Ectodermal cell (in vitro differentiated cells): ENCODE results near the gene KLHL29.

Experiments used
- H3K27ac ChIP-seq: 2 replicates; pipeline ENCODE4 v1.7.0; 2013; ENCODE audit warnings: mild to moderate bottlenecking, low read depth, low read length; ENCODE audit not compliant: insufficient read depth, poor library complexity, severe bottlenecking
- H3K27me3 ChIP-seq: 2 replicates; pipeline ENCODE4 v1.7.0; 2013; ENCODE audit warnings: mild to moderate bottlenecking, low read length; ENCODE audit not compliant: insufficient read depth, control insufficient read depth, poor library complexity, severe bottlenecking
- H3K36me3 ChIP-seq: one replicate; pipeline ENCODE4 v1.7.0; 2013; ENCODE audit warnings: low read length; ENCODE audit not compliant: control insufficient read depth, insufficient read depth
- H3K4me1 ChIP-seq: one replicate; pipeline ENCODE4 v1.7.0; 2013; ENCODE audit warnings: low read length; ENCODE audit not compliant: control insufficient read depth, insufficient read depth
- H3K4me3 ChIP-seq: 2 replicates; pipeline ENCODE4 v1.7.0; 2013; ENCODE audit warnings: low read depth, low read length, control low read depth; ENCODE audit not compliant: insufficient read depth
- H3K9me3 ChIP-seq: 2 replicates; pipeline ENCODE4 v1.7.0; 2013; ENCODE audit warnings: mild to moderate bottlenecking, low read length, moderate library complexity; ENCODE audit not compliant: control insufficient read depth
- WGBS, 2 experiments: methylation state at CpG; one replicate each; pipeline ENCODE4 v1.1.7; 2013; ENCODE audit warnings: missing lambda C conversion rate in 2 of 2; 5-methylcytosine and 5-hydroxymethylcytosine counted together

Gene KLHL29

DNA sequence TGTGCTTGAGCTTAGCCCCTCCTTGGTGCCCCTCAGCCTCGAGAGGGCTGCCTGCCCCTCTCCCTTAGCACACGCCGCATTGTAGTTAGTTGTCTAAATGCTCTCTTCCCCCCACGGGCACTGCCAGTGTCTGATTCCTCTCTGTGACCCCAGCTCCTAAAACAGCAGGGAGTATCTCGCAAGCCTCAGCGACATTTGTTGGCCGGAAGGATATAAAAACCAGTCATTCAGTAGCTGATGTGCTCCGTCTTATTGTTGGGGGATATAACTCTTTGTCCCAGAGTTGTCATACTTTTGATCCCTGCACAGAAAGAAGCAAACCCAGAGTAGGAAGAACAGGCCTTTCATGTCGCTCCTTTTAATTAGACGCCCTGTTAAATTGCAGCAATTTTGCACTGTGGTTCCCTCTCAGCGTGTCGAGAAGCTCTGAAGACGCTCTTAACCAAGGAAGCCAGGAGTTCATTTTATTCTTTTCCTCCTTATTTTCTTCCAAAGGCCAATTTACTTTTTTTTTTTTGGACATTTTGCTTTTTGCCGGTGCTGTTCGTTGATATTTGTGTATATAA lies 201.8 kb downstream of the KLHL29 start:
- H3K4me3 ChIP-seq, result no peak overlapping the region
- WGBS, 2 experiments, result 72 to 78% methylated on average over 15 of the region's 15 CpGs

GRCh38 chr2:23587341-23587880 lies 202.4 kb downstream of the KLHL29 start:
- WGBS, 2 experiments, result 83 to 86% methylated on average over 13 of the region's 13 CpGs
- peaks cover 10% of the 10 kb centered on the region for H3K4me1 ChIP-seq
- no peaks in the 10 kb centered on the region for H3K9me3 ChIP-seq
- H3K27me3 ChIP-seq, result no peaks in the 10 kb centered on the region
- H3K36me3 ChIP-seq, result no peaks in the 10 kb centered on the region
- no peak overlapping the region for H3K4me3 ChIP-seq
- H3K27ac ChIP-seq, result no peak overlapping the region

More for the DNA sequence above, 201.8 kb downstream of the KLHL29 start:
- Histone ChIP-seq H3K27me3 (no peaks in the 10 kb centered on the region), H3K27ac (no peak overlapping the region), H3K4me1 (peaks cover 10% of the 10 kb centered on the region), H3K36me3 (no peaks in the 10 kb centered on the region), H3K9me3 (no peaks in the 10 kb centered on the region)

DNA sequence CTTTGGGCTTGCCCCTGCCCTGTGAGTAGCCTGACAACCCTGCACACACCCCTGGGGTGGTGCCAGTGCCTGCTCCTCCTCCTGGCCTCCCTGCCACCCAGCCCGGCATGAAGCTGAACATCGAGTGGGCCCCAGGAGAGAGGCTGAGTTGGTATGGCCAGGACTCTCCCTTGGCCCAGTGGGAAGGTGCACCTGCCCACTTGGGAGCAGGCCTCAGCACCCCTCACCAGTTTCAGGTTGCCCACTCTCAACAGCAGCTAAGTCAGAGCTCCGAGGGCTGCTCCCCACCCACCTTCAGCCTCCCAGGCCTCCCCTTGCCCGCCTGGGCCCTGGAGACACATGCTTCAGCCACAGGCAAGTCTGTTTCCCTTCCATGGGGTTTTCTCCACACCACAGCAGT lies 203.1 kb downstream of the KLHL29 start:
- H3K4me3 ChIP-seq, result no peak overlapping the region
- H3K9me3 ChIP-seq, result no peaks in the 10 kb centered on the region
- no peaks in the 10 kb centered on the region for H3K36me3 ChIP-seq
- peaks cover 10% of the 10 kb centered on the region for H3K4me1 ChIP-seq
- WGBS, 2 experiments, result 91% methylated on average over 4 of the region's 4 CpGs
- no peak overlapping the region for H3K27ac ChIP-seq
- no peaks in the 10 kb centered on the region for H3K27me3 ChIP-seq

- Histone ChIP-seq H3K36me3 (no peaks in the 10 kb centered on the region), H3K27ac (no peak overlapping the region), H3K27me3 (no peaks in the 10 kb centered on the region), H3K9me3 (no peaks in the 10 kb centered on the region), H3K4me3 (no peak overlapping the region), H3K4me1 (peaks cover 16% of the 10 kb centered on the region)
- WGBS, 2 experiments, result 94 to 96% methylated on average over 18 of the region's 18 CpGs
These were observed 203.7 kb downstream of the KLHL29 start for GRCh38 chr2:23588508-23589201.

- H3K4me1 ChIP-seq, result peaks cover 16% of the 10 kb centered on the region
- H3K27me3 ChIP-seq, result no peaks in the 10 kb centered on the region
- WGBS, 2 experiments, result 94 to 95% methylated on average over 9 of the region's 9 CpGs
- H3K36me3 ChIP-seq, result no peaks in the 10 kb centered on the region
- H3K27ac ChIP-seq, result no peak overlapping the region
- H3K4me3 ChIP-seq, result no peak overlapping the region
- H3K9me3 ChIP-seq, result no peaks in the 10 kb centered on the region
These were observed 204.3 kb downstream of the KLHL29 start for GRCh38 chr2:23589220-23589647.

GRCh38 chr2:23589739-23590138 lies 204.8 kb downstream of the KLHL29 start:
- H3K27ac ChIP-seq, result no peak overlapping the region
- 88 to 91% methylated on average over 2 of the region's 2 CpGs for WGBS, 2 experiments

DNA sequence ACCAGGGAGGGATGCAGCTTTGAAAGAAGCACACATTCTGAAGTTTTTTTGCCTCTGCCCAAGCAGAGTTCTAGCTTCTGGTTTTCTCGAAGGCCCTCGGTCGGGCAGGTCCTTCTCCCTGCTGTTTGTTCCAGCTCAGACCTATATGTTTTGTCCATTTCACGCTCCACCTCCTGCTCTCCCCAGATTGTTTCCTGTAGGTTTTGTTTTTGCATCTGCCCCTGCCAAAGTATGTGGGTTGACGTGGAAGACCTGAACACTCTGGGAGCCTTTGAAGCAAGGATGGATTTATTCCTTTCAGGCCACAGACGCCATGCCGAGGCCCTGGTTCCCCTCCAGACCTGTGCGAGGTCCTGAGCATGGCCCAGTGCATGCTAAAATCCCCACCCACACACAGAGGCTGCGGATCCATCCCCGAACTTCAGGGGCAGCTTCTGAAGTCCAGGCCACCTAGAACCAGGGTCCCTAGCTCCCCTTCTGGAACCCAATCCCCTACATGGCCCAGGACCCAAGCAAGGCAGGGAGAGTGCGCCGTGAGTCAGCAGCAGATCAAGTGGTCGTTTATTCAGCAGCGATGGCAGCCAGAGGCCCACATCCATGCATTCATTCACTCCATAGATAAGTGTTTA lies 205.4 kb downstream of the KLHL29 start:
- H3K9me3 ChIP-seq, result no peaks in the 10 kb centered on the region
- no peak overlapping the region for H3K27ac ChIP-seq
- H3K27me3 ChIP-seq, result no peaks in the 10 kb centered on the region
- no peaks in the 10 kb centered on the region for H3K36me3 ChIP-seq
- WGBS, 2 experiments, result 89 to 92% methylated on average over 14 of the region's 14 CpGs
- no peak overlapping the region for H3K4me3 ChIP-seq
- peaks cover 19% of the 10 kb centered on the region for H3K4me1 ChIP-seq

More at GRCh38 chr2:23589739-23590138, 204.8 kb downstream of the KLHL29 start:
- Histone ChIP-seq H3K4me1 (peaks cover 16% of the 10 kb centered on the region), H3K9me3 (no peaks in the 10 kb centered on the region), H3K36me3 (no peaks in the 10 kb centered on the region), H3K27me3 (no peaks in the 10 kb centered on the region), H3K4me3 (no peak overlapping the region)

- Histone ChIP-seq H3K9me3 (no peaks in the 10 kb centered on the region), H3K27me3 (no peaks in the 10 kb centered on the region), H3K4me1 (peaks cover 26% of the 10 kb centered on the region), H3K27ac (no peak overlapping the region), H3K4me3 (no peak overlapping the region), H3K36me3 (no peaks in the 10 kb centered on the region)
- 88 to 90% methylated on average over 7 of the region's 7 CpGs for WGBS, 2 experiments
These were observed 206.1 kb downstream of the KLHL29 start for GRCh38 chr2:23591111-23591510.

DNA sequence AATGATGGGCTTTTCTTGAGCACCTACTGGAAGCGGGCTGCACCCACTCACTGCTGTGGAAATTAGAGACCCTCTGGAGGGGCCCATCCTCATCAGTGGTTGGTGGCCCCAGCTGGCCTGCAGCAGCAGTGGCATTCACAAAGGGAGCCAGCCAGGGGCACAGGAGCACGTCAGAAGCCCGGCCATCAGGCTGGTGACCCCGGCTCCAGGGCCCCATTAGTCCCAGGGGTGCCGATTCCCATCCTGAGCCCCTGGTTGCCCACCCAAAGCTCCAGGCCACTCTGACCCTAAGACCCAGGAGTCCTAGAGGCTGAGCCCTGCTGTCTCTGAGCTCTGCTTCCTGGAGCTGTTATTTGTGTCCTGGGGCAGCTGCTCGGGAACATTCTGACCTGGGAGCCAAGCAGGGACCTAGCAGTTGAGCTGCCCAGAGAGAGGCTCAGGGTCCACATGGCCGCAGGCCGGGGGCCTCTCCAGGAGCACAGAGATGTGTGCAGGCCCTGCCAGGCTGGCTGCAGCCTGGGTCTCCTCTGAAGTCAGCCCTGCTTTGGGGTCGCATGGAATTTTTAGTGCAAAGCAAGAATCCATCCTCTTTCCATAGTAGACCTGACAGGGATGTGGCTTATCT lies 207.2 kb downstream of the KLHL29 start:
- H3K27me3 ChIP-seq, result no peaks in the 10 kb centered on the region
- H3K4me1 ChIP-seq, result peaks cover 27% of the 10 kb centered on the region
- H3K4me3 ChIP-seq, result no peak overlapping the region
- no peaks in the 10 kb centered on the region for H3K36me3 ChIP-seq
- H3K27ac ChIP-seq, result no peak overlapping the region
- 95 to 97% methylated on average over 9 of the region's 9 CpGs for WGBS, 2 experiments
- no peaks in the 10 kb centered on the region for H3K9me3 ChIP-seq
